HG02610 (cell line): ENCODE measurements around the gene NPY5R.

ENCODE experiments used
- ATAC-seq: cut with Tn5 transposase; IDR thresholded peaks from one replicate; pipeline ENCODE4 v1.9.1; 2021; ENCODE audit warnings: mild to moderate bottlenecking, moderate library complexity; ENCODE audit not compliant: unreplicated experiment

Gene NPY5R

GRCh38 chr4:163384434-163384833 lies 40.7 kb downstream of the NPY5R start:
- no peak for ATAC-seq

- ATAC-seq, result no peak
These were observed 41.2 kb downstream of the NPY5R start for GRCh38 chr4:163384926-163385325.

DNA sequence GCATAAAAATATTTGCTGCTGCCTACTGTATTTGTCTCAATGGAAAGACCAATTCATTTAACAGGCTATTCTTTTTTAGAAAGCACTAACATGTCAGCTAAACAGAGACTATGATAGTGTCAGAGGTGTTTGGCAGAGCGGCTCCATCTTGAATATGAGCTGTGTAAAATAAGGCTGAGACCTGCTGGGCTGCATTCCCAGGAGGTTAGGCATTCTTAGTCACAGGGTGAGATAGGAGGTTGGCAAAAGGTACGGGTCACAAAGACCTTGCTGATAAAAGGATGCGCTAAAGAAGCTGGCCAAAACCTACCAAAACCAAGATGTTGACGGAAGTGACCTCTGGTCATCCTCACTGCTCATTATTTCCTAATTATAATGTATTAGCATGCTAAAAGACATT lies 41.8 kb downstream of the NPY5R start:
- ATAC-seq, result no peak

- no peak for ATAC-seq
These were observed 48.1 kb downstream of the NPY5R start for GRCh38 chr4:163391756-163392155.

DNA sequence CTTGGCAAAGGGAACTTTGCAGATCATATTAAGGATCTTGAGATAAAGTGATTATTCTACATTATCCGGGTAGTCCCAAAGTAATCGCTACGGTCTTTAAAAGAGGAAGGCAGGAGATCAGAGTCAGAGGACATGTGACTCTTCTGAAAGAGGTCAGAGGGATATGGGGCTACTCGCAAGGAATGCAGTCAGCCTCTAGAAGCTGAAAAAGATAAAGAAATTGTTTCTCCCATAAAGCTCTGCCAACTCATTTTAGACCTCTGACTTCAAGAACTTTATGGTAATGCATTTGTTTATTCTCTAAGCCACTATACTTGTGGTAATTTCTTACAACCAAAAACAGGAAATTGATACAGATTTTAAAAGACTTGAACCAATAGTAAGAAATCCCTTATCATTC lies 48.6 kb downstream of the NPY5R start:
- ATAC-seq, result no peak

- ATAC-seq, result no peak
These were observed 49.8 kb downstream of the NPY5R start for GRCh38 chr4:163393471-163393870.

- no peak for ATAC-seq
These were observed 51.4 kb downstream of the NPY5R start for GRCh38 chr4:163395055-163395454.

DNA sequence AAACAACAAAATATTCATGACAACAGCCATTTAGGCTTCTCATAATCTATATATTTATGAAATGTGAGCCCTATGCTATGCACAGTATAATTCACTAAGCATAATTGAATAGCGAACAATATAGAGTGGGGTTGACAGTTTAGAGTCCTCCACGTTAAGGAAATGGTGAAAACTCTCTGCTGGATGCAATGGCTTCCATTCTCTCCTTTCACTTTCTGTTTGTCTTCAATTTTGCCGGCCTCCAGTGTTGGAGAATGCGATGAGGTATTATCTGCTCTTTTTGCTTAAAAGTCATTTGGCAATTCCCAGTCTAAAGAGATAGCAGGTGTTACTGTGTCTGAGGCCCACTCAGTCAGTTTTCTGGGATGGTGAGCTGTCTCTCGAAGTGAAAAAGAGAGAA lies 52.1 kb downstream of the NPY5R start:
- ATAC-seq, result no peak

GRCh38 chr4:163398238-163398637 lies 54.5 kb downstream of the NPY5R start:
- ATAC-seq, result no peak

DNA sequence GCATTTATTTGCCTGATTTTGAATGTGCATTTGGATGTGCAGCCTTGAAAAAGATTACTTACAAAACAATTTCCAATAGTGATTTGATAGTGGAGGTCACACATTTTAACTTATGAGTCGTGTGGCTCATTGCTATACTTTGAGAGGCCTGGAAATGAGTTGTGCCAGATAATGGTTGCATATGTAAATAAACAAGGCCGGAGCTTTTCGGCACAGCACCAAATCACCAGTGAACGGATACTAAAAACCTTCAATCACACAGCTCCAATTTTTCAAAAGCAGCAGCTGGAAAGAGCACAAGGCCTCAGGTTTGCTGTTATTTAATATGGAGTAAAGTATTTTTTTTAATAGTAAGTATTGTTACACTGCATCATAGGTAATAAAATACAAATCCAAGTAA lies 57.2 kb downstream of the NPY5R start:
- ATAC-seq, result no peak
